ENCODE measurements around the gene SLC6A19. TPM values are rescaled to one million over a fixed set of nuclear protein-coding genes. Genes with fewer than 3 reads are reported as not detected.
"Not testable (repeated sequence)": the region's sequence is repeated elsewhere in the genome, so short reads cannot be mapped to it uniquely, and the experiment has no call there.

The SLC6A19 gene
- total RNA-seq, 1 experiment from 2014 or later: not detected

GRCh38 chr5:1156754-1157460 is 44.5 kb upstream of the SLC6A19 start:
- no peaks in the 10 kb centered on the region for H3K4me1 ChIP-seq (ENCODE audit: insufficient read depth, low read length, poor library complexity, severe bottlenecking)
- no peak overlapping the region for H3K27ac ChIP-seq (ENCODE audit: low read depth, low read length, poor library complexity, severe bottlenecking)
- H3K4me3 ChIP-seq (ENCODE audit: low read depth, low read length, poor library complexity, severe bottlenecking): no peak overlapping the region
- TF ChIP-seq CTCF (conservative IDR thresholded peaks at IDR 0.05; ENCODE audit: low read depth, low read length) (no peak), EZH2 (IDR thresholded peaks at IDR 0.05; ENCODE audit: borderline replicate concordance, low read depth, low read length, poor library complexity, severe bottlenecking) (no peak)
- peaks cover 19% of the 10 kb centered on the region for H3K27me3 ChIP-seq (replicated peaks; ENCODE audit: insufficient read depth, low read depth, low read length, poor library complexity)
- H3K9me3 ChIP-seq (ENCODE audit: low read depth, low read length, poor library complexity, severe bottlenecking): no peaks in the 10 kb centered on the region
- POLR2A ChIA-PET (ENCODE audit: low non-redundant PET): no interaction called here
- CTCF ChIA-PET: no interaction called here
- H3K36me3 ChIP-seq (ENCODE audit: insufficient read depth, low read length, poor library complexity, severe bottlenecking): no peaks in the 10 kb centered on the region
- intact Hi-C loops (cut with micrococcal nuclease; ENCODE audit: unreplicated experiment): no loop called here
- no TSS peak for BruUV-seq (replicated peaks)
- no peak for DNase-seq (ENCODE audit: low spot score)

- peaks cover 19% of the 10 kb centered on the region for H3K27me3 ChIP-seq (replicated peaks; ENCODE audit: insufficient read depth, low read depth, low read length, poor library complexity)
- DNase-seq (ENCODE audit: low spot score); POLR2A ChIA-PET (ENCODE audit: low non-redundant PET); H3K4me3 ChIP-seq (ENCODE audit: low read depth, low read length, poor library complexity, severe bottlenecking); H3K36me3 ChIP-seq (ENCODE audit: insufficient read depth, low read length, poor library complexity, severe bottlenecking); H3K9me3 ChIP-seq (ENCODE audit: low read depth, low read length, poor library complexity, severe bottlenecking); BruUV-seq (replicated peaks); H3K27ac ChIP-seq (ENCODE audit: low read depth, low read length, poor library complexity, severe bottlenecking); intact Hi-C loops (cut with micrococcal nuclease; ENCODE audit: unreplicated experiment); CTCF ChIA-PET; H3K4me1 ChIP-seq (ENCODE audit: insufficient read depth, low read length, poor library complexity, severe bottlenecking): not testable (repeated sequence)
These were observed 43.9 kb upstream of the SLC6A19 start for GRCh38 chr5:1157461-1157986.

GRCh38 chr5:1158647-1159340 is 42.6 kb upstream of the SLC6A19 start:
- TF ChIP-seq CTCF (conservative IDR thresholded peaks at IDR 0.05; ENCODE audit: low read depth, low read length): no peak
- no peak for TF ChIP-seq EZH2 (IDR thresholded peaks at IDR 0.05; ENCODE audit: borderline replicate concordance, low read depth, low read length, poor library complexity, severe bottlenecking)

More at GRCh38 chr5:1158647-1159340, 42.6 kb upstream of the SLC6A19 start:
- H3K9me3 ChIP-seq (ENCODE audit: low read depth, low read length, poor library complexity, severe bottlenecking): no peaks in the 10 kb centered on the region
- intact Hi-C loops (cut with micrococcal nuclease; ENCODE audit: unreplicated experiment): no loop called here
- DNase-seq (ENCODE audit: low spot score): no peak
- peaks cover 19% of the 10 kb centered on the region for H3K27me3 ChIP-seq (replicated peaks; ENCODE audit: insufficient read depth, low read depth, low read length, poor library complexity)
- no peak overlapping the region for H3K4me3 ChIP-seq (ENCODE audit: low read depth, low read length, poor library complexity, severe bottlenecking)
- CTCF ChIA-PET: no interaction called here
- no peaks in the 10 kb centered on the region for H3K4me1 ChIP-seq (ENCODE audit: insufficient read depth, low read length, poor library complexity, severe bottlenecking)
- no TSS peak for BruUV-seq (replicated peaks)
- H3K27ac ChIP-seq (ENCODE audit: low read depth, low read length, poor library complexity, severe bottlenecking): no peak overlapping the region
- H3K36me3 ChIP-seq (ENCODE audit: insufficient read depth, low read length, poor library complexity, severe bottlenecking): no peaks in the 10 kb centered on the region
- POLR2A ChIA-PET (ENCODE audit: low non-redundant PET): no interaction called here

Data from A673 (cell line).